ENCODE results near the gene TOMM22. TPM values are rescaled to one million over a fixed set of nuclear protein-coding genes. Genes with fewer than 3 reads are reported as not detected.

Gene TOMM22
- total RNA-seq (2022; extraction: Qiagen RNA extraction), result 67.4 to 82.8 TPM (median 70.6 TPM) in 5 replicates

GRCh38 chr22:38681582-38682335 is at the start of gene TOMM22:
Gene TOMM22 (plus strand): TSS chr22:38681957. CDS start chr22:38681979, 22 bp downstream.

DNA sequence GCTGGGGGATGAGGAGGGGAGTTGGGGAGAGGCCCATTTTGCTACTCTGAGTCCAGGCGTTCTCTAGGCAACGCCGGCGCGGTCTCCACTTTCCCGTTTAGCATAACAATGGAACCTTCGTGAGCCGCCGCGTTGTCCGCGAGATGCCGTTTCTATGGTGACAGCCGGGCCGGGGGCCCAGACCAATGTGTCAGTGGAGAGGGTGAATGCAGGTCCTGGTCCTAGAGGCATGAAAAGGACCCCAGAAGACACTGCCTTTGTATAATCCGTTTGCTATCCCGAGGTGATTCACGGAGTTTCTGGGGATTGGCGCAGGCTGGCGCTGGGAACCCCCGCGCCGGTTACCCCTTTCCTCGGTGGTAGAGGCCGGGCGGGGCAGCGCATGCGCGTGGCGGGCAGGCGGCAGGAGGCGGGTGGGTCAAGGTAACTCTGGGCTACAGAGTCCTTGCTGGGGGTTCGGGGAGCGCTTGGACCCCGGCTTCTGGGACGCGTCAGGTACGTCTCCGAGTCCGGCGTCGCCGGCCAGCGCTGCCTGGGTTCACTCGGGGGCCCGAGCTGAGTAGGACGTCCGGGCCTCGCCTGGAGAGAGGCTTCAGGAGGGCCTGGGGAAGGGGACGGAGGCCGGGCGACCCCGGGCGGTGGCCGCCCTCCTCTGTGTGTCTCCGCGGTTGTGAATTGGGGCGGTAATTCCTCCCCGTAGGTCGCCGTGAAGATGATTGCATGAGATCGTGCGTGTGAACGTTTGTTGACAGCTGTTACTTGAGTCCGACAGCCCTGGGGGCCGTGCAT is 25.3 kb upstream of the TOMM22 start, which contains the start of the genes CBY1 and FAM227A:
Gene CBY1, plus strand, starts transcription at position 383 of the 789 bp plus-strand sequence. CDS start 11,417 bp downstream, outside the sequence.
Gene FAM227A, minus strand, starts transcription at position 137 of the 789 bp plus-strand sequence. CDS start 6,224 bp downstream, outside the sequence.

DNA sequence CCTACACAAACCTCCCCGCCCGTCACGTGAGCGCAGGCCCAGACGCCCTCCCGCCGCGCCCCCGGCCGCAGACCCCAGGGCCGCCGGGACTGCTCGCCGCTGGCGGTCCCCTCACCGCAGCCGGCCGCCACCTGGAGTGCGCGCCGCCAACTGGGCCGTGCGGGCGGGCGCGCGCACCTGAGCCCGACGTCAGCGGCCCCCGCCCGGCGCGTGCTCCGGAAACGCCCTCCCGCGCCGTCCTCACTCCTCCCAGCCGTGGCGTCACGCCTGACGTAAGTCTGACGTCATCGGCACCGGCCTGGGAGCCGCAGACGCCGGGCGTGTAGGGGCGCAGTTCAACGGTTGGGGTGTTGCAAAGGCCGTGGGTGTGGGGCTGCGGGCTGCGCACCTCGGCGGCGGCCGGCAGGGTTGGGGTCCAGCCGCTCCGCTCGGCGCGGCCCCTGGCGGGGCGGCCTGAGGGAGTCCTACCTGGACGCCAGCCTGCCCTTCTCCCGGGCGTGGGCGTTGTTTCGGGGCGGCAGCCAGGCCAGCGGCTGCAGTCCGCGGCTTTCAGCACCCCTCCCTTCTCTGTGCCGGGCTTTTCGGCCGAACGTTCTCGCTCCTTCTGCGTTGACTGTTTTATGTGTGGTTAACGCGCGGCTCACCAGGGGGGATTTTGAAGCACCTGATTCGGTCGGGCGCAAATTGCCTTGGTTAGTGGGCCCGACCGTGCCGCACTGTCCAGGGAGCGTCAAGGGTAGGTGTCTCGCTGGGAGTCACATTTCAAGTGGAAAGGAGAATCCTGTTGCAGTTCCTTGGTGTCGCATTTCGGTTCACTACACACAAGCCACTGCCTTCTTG is 19.3 kb downstream of the TOMM22 start, which contains the start of gene JOSD1:
Gene JOSD1, minus strand, starts transcription at position 155 of the 840 bp plus-strand sequence. CDS start 956 bp downstream, outside the sequence.

DNA sequence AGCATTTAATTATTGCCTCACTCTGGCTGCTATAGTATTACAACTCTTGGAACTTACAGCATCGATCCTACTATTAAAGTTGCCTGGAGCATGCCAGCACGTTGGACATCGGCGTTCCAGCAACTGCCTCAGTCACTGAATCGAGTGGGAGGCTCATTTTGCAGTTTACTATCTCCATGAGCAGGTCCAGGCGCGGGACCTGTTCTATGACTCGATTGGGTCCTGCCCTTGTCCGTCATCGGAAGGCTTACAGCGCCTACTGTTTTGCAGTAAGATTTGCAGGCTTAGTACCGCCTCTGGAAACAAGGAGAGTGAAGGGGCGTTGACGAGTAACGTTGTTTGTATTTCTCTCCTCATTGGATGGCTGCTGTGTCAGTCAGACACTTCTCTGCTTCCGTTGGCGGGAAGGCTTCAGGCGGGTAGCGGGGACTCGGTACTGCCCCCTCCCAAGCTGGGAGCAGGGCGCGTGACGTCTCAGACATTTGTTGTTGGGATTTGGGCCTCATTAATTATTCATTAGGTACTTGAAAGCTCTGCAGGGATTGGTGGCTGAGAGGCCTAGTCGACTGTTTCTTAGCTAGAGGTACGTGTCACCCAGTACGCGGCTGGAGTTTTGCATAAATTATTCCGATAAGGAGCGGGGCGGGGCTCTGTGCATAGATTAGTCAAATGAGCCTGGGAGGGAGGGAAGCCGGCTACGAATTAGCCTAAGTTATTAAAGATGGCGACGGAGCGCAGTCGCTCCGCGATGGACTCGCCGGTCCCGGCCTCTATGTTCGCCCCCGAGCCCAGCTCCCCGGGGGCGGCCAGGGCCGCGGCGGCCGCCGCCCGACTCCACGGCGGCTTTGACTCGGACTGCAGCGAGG is 23.7 kb downstream of the TOMM22 start, which contains the start of gene GTPBP1:
Gene GTPBP1, plus strand, starts transcription at position 710 of the 866 bp plus-strand sequence. Its CDS starts 12 bp downstream, at position 722.

Other genes starting within 250 kb of the TOMM22 start
- 0.18 to 0.56 TPM (median 0.35 TPM) in 5 replicates for gene KCNJ4, start 226.8 kb upstream of the TOMM22 start, total RNA-seq (2022; extraction: Qiagen RNA extraction)
- gene KDELR3, start 213.9 kb upstream of the TOMM22 start, total RNA-seq (2022; extraction: Qiagen RNA extraction), result 17.2 to 20.9 TPM (median 19.8 TPM) in 5 replicates
- gene DDX17, start 175.6 kb upstream of the TOMM22 start, total RNA-seq (2022; extraction: Qiagen RNA extraction), result 81.7 to 92.8 TPM (median 89.6 TPM) in 5 replicates
- 1.9 to 6.7 TPM (median 2.9 TPM) in 5 replicates for gene DMC1, start 111.8 kb upstream of the TOMM22 start, total RNA-seq (2022; extraction: Qiagen RNA extraction)
- gene FAM227A, start 25.6 kb upstream of the TOMM22 start, total RNA-seq (2022; extraction: Qiagen RNA extraction), result 0.74 to 1.3 TPM (median 0.75 TPM) in 5 replicates
- gene CBY1, start 25.3 kb upstream of the TOMM22 start, total RNA-seq (2022; extraction: Qiagen RNA extraction), result 13.9 to 15.6 TPM (median 14.4 TPM) in 5 replicates
- gene JOSD1, start 19.0 kb downstream of the TOMM22 start, total RNA-seq (2022; extraction: Qiagen RNA extraction), result 25.6 to 33.1 TPM (median 31.2 TPM) in 5 replicates
- gene GTPBP1, start 24.0 kb downstream of the TOMM22 start, total RNA-seq (2022; extraction: Qiagen RNA extraction), result 7.2 to 9.7 TPM (median 7.9 TPM) in 5 replicates
- 22.9 to 39.1 TPM (median 37.9 TPM) in 5 replicates for gene SUN2, start 74.0 kb downstream of the TOMM22 start, total RNA-seq (2022; extraction: Qiagen RNA extraction)
- 6.9 to 11.4 TPM (median 10.6 TPM) in 5 replicates for gene DNAL4, start 112.2 kb downstream of the TOMM22 start, total RNA-seq (2022; extraction: Qiagen RNA extraction)
- 8.6 to 10.9 TPM (median 9.9 TPM) in 5 replicates for gene NPTXR, start 162.1 kb downstream of the TOMM22 start, total RNA-seq (2022; extraction: Qiagen RNA extraction)
- 21.9 to 31.8 TPM (median 28.4 TPM) in 5 replicates for gene CBX6, start 190.3 kb downstream of the TOMM22 start, total RNA-seq (2022; extraction: Qiagen RNA extraction)